Adrenal gland (tissue), 5 donors: ENCODE measurements around the gene EDEM2.

Experiments used
- POLR2A ChIP-seq, 2 donors: fragments of 450-650 bp; IDR thresholded peaks; one replicate each; pipeline ENCODE4 v1.6.1; 2017; ENCODE audit warnings: antibody characterized with exemption in 2 of 2, mild to moderate bottlenecking in 2 of 2, moderate library complexity in 1 of 2
- TF ChIP-seq, protein P1 (sequence below), 6 experiments: fragments of 450-650 bp in 4 of 6; fragments of 200-600 bp in 2 of 6; sonication (generic) in 1 of 6; IDR thresholded peaks; 1 replicate in 5 of 6; 2 replicates in 1 of 6; pipeline versions ENCODE4 v1.5.1 to v1.8.0; 2016 to 2021; ENCODE audit warnings: antibody characterized with exemption in 6 of 6, mild to moderate bottlenecking in 2 of 6, moderate library complexity in 1 of 6
- donor health status: DM: no; HTN: no; CAD: no.

DNA sequence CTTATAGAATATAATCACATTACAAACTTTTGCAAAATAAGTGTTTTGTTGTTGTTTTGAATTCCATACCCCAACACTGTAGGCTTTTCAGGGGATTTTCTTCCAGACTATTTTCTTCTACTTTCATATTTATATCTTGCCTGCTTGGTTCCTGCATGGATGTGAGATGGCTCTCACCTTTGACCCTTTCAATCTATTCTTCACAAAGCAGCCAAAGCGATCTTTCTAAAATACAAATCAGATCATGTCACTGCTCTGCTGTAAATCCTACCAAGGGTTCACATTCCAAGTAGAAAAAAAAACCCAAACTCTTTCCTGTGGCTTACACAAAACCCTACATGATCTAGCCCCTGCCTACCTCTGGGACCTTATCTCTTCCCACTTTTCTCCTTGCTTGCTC lies 29.5 kb downstream of the EDEM2 start:
- TF ChIP-seq, protein P1, sequence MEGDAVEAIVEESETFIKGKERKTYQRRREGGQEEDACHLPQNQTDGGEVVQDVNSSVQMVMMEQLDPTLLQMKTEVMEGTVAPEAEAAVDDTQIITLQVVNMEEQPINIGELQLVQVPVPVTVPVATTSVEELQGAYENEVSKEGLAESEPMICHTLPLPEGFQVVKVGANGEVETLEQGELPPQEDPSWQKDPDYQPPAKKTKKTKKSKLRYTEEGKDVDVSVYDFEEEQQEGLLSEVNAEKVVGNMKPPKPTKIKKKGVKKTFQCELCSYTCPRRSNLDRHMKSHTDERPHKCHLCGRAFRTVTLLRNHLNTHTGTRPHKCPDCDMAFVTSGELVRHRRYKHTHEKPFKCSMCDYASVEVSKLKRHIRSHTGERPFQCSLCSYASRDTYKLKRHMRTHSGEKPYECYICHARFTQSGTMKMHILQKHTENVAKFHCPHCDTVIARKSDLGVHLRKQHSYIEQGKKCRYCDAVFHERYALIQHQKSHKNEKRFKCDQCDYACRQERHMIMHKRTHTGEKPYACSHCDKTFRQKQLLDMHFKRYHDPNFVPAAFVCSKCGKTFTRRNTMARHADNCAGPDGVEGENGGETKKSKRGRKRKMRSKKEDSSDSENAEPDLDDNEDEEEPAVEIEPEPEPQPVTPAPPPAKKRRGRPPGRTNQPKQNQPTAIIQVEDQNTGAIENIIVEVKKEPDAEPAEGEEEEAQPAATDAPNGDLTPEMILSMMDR (IDR thresholded peaks at IDR 0.05), result no peak
- TF ChIP-seq POLR2A (IDR thresholded peaks at IDR 0.05), result no peak
